K562 (cell line): ENCODE data around the gene ROR2.

ENCODE experiments used
- MXI1 ChIP-seq: IDR thresholded peaks from 2 replicates; pipeline ENCODE4 v1.6.1; 2011; ENCODE audit warnings: low read depth, mild to moderate bottlenecking, improper control_type of control experiment, low read length
- NEUROD1 ChIP-seq: fragments of 150-350 bp; IDR thresholded peaks from 2 replicates; pipeline ENCODE4 v1.6.1; 2014; ENCODE audit warnings: borderline replicate concordance, low read length, low read depth; ENCODE audit not compliant: partially characterized antibody
- NR2F6 ChIP-seq: fragments of 450-650 bp; formaldehyde crosslinking; IDR thresholded peaks from 2 replicates; pipeline ENCODE4 v1.4.0; 2020; ENCODE audit warnings: mild to moderate bottlenecking
- POLR2A ChIP-seq: fragments of 450-650 bp; conservative IDR thresholded peaks from 2 replicates; pipeline ENCODE4 v1.6.1; 2016
- TOE1 ChIP-seq, 2 experiments: fragments of 450-650 bp in 1 of 2; sonication (generic) in 1 of 2; formaldehyde crosslinking in 1 of 2; IDR thresholded peaks; 2 replicates each; pipeline versions ENCODE4 v1.7.1 to v1.8.0; 2016 to 2022; ENCODE audit warnings: borderline replicate concordance in 2 of 2, mild to moderate bottlenecking in 2 of 2, antibody characterized with exemption in 1 of 2, inconsistent platforms in 1 of 2, low read depth in 1 of 2, missing genetic modification reagents in 1 of 2, moderate library complexity in 1 of 2
- XRCC5 ChIP-seq: fragments of 200-400 bp; formaldehyde crosslinking; IDR thresholded peaks from 2 replicates; pipeline ENCODE4 v1.6.1; 2017; ENCODE audit warnings: low read depth, mild to moderate bottlenecking, low read length
- TF ChIP-seq, protein P1 (sequence below), 3 experiments: IDR thresholded peaks in 2 of 3; conservative IDR thresholded peaks in 1 of 3; 2 replicates each; pipeline ENCODE4 v1.5.1; 2011 to 2012; ENCODE audit warnings: low read length in 3 of 3, mild to moderate bottlenecking in 3 of 3, control low read depth in 2 of 3, improper control_type of control experiment in 1 of 3, inconsistent platforms in 1 of 3, low read depth in 1 of 3, mixed read lengths in 1 of 3, moderate library complexity in 1 of 3; ENCODE audit not compliant: insufficient read depth in 2 of 3
- TF ChIP-seq, protein P2 (sequence below): fragments of 450-650 bp; IDR thresholded peaks from 2 replicates; pipeline ENCODE4 v1.6.1; 2016; ENCODE audit warnings: antibody characterized with exemption
- TF ChIP-seq, protein P3 (sequence below): fragments of 250-450 bp; sonication (Bioruptor Pico); IDR thresholded peaks from 2 replicates; pipeline ENCODE4 v1.4.0; 2020

DNA sequence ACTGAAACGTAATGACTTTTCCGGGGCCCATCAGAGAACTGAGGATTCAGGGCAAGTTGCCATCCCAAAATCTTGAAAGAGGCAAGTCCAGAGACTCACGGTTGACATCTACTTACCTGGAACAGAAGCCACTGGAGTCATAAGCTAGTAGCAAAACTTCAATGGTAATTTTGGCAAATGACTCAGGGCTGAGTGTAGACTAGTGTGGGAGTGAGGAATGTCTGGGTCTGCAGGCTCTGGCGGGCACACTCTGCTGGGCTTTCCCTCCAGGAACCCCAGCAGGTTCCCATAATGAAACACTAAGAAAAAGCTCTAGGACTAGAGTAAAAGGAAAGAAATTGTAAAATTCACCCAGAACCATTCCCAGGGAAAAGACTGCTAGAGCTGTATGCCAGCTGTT lies 403.5 kb downstream of the ROR2 start:
- TF ChIP-seq NEUROD1 (no peak), XRCC5 (no peak), TOE1 (IDR thresholded peaks at IDR 0.05; ENCODE audit: borderline replicate concordance) (no peak), TOE1 (CRISPR knock-in tag; IDR thresholded peaks at IDR 0.05; ENCODE audit: borderline replicate concordance, low read depth) (no peak), MXI1 (no peak), POLR2A (no peak), NR2F6 (CRISPR knock-in tag) (no peak)
- TF ChIP-seq, protein P1, sequence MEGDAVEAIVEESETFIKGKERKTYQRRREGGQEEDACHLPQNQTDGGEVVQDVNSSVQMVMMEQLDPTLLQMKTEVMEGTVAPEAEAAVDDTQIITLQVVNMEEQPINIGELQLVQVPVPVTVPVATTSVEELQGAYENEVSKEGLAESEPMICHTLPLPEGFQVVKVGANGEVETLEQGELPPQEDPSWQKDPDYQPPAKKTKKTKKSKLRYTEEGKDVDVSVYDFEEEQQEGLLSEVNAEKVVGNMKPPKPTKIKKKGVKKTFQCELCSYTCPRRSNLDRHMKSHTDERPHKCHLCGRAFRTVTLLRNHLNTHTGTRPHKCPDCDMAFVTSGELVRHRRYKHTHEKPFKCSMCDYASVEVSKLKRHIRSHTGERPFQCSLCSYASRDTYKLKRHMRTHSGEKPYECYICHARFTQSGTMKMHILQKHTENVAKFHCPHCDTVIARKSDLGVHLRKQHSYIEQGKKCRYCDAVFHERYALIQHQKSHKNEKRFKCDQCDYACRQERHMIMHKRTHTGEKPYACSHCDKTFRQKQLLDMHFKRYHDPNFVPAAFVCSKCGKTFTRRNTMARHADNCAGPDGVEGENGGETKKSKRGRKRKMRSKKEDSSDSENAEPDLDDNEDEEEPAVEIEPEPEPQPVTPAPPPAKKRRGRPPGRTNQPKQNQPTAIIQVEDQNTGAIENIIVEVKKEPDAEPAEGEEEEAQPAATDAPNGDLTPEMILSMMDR (IDR thresholded peaks at IDR 0.05 in 2 of 3, conservative IDR thresholded peaks at IDR 0.05 in 1 of 3; ENCODE audit: insufficient read depth in 2 of 3, low read depth in 1 of 3, low read length in 3 of 3): no peak
- TF ChIP-seq, protein P2, sequence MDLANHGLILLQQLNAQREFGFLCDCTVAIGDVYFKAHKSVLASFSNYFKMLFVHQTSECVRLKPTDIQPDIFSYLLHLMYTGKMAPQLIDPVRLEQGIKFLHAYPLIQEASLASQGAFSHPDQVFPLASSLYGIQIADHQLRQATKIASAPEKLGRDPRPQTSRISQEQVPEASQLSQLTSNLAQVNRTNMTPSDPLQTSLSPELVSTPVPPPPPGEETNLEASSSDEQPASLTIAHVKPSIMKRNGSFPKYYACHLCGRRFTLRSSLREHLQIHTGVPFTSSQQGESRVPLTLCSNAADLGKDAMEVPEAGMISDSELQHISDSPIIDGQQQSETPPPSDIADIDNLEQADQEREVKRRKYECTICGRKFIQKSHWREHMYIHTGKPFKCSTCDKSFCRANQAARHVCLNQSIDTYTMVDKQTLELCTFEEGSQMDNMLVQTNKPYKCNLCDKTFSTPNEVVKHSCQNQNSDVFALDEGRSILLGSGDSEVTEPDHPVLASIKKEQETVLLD: no peak
- TF ChIP-seq, protein P3, sequence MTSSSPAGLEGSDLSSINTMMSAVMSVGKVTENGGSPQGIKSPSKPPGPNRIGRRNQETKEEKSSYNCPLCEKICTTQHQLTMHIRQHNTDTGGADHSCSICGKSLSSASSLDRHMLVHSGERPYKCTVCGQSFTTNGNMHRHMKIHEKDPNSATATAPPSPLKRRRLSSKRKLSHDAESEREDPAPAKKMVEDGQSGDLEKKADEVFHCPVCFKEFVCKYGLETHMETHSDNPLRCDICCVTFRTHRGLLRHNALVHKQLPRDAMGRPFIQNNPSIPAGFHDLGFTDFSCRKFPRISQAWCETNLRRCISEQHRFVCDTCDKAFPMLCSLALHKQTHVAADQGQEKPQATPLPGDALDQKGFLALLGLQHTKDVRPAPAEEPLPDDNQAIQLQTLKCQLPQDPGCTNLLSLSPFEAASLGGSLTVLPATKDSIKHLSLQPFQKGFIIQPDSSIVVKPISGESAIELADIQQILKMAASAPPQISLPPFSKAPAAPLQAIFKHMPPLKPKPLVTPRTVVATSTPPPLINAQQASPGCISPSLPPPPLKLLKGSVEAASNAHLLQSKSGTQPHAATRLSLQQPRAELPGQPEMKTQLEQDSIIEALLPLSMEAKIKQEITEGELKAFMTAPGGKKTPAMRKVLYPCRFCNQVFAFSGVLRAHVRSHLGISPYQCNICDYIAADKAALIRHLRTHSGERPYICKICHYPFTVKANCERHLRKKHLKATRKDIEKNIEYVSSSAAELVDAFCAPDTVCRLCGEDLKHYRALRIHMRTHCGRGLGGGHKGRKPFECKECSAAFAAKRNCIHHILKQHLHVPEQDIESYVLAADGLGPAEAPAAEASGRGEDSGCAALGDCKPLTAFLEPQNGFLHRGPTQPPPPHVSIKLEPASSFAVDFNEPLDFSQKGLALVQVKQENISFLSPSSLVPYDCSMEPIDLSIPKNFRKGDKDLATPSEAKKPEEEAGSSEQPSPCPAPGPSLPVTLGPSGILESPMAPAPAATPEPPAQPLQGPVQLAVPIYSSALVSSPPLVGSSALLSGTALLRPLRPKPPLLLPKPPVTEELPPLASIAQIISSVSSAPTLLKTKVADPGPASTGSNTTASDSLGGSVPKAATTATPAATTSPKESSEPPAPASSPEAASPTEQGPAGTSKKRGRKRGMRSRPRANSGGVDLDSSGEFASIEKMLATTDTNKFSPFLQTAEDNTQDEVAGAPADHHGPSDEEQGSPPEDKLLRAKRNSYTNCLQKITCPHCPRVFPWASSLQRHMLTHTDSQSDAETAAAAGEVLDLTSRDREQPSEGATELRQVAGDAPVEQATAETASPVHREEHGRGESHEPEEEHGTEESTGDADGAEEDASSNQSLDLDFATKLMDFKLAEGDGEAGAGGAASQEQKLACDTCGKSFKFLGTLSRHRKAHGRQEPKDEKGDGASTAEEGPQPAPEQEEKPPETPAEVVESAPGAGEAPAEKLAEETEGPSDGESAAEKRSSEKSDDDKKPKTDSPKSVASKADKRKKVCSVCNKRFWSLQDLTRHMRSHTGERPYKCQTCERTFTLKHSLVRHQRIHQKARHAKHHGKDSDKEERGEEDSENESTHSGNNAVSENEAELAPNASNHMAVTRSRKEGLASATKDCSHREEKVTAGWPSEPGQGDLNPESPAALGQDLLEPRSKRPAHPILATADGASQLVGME: no peak
